SK-N-SH (cell line): Measurements from ENCODE around the gene DAP.

Experiments
- CHD2 ChIP-seq: fragments of 150-350 bp; IDR thresholded peaks from 2 replicates; pipeline ENCODE4 v1.6.1; 2018; ENCODE audit warnings: low read length; ENCODE audit not compliant: partially characterized antibody
- EP300 ChIP-seq, 2 experiments: IDR thresholded peaks; 2 replicates each; pipeline versions ENCODE4 v1.4.0 to v1.6.1; 2012; ENCODE audit warnings: borderline replicate concordance in 1 of 2, low read depth in 1 of 2, low read length in 1 of 2
- EZH2phosphoT487 ChIP-seq: fragments of 200-600 bp; sonication (generic); IDR thresholded peaks from 2 replicates; pipeline ENCODE4 v1.6.1; 2017; ENCODE audit warnings: low read depth, mixed run types, mild to moderate bottlenecking, antibody characterized with exemption, moderate library complexity, borderline replicate concordance
- RAD21 ChIP-seq: IDR thresholded peaks from 2 replicates; pipeline ENCODE4 v1.6.1; 2012; ENCODE audit warnings: mild to moderate bottlenecking, low read length
- RCOR1 ChIP-seq: fragments of 150-350 bp; IDR thresholded peaks from 2 replicates; pipeline ENCODE4 v1.6.1; 2017; ENCODE audit warnings: antibody characterized with exemption, low read length
- RFX5 ChIP-seq: IDR thresholded peaks from 2 replicates; pipeline ENCODE4 v1.6.1; 2012; ENCODE audit warnings: mild to moderate bottlenecking, improper control_type of control experiment, low read length
- SMC3 ChIP-seq: IDR thresholded peaks from 2 replicates; pipeline ENCODE4 v1.6.1; 2012; ENCODE audit warnings: low read depth, low read length, improper control_type of control experiment
- TAF1 ChIP-seq: IDR thresholded peaks from 2 replicates; pipeline ENCODE4 v1.6.1; 2012; ENCODE audit warnings: low read depth, mild to moderate bottlenecking, low read length, moderate library complexity, borderline replicate concordance
- TF ChIP-seq, protein P1 (sequence below): fragments of 200-600 bp; sonication (generic); IDR thresholded peaks from 2 replicates; pipeline ENCODE4 v1.6.1; 2017; ENCODE audit warnings: antibody characterized with exemption, mild to moderate bottlenecking, moderate library complexity

DNA sequence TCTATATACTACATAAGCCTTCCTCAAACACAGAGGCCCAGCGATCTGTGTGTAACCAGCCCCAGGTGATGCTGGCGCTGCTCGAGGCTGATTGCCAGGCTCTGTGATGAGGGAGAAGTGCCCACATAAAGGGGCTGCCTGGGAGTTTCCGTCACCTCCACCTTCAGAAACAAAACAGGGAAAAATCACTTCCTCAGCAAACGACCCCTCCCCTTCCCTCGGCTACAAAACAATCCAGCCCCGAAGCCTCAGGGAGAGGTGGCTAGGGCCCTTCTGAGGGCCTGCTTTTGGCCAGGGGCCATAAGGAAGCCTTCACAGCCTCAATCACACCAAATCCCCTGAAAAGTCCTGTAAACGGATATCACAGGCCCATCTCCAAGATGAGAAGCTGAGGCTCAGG is 51.1 kb downstream of the DAP start:
- TF ChIP-seq, protein P1, sequence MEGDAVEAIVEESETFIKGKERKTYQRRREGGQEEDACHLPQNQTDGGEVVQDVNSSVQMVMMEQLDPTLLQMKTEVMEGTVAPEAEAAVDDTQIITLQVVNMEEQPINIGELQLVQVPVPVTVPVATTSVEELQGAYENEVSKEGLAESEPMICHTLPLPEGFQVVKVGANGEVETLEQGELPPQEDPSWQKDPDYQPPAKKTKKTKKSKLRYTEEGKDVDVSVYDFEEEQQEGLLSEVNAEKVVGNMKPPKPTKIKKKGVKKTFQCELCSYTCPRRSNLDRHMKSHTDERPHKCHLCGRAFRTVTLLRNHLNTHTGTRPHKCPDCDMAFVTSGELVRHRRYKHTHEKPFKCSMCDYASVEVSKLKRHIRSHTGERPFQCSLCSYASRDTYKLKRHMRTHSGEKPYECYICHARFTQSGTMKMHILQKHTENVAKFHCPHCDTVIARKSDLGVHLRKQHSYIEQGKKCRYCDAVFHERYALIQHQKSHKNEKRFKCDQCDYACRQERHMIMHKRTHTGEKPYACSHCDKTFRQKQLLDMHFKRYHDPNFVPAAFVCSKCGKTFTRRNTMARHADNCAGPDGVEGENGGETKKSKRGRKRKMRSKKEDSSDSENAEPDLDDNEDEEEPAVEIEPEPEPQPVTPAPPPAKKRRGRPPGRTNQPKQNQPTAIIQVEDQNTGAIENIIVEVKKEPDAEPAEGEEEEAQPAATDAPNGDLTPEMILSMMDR, result no peak
- TF ChIP-seq TAF1 (no peak), EZH2phosphoT487 (no peak), EP300 (IDR thresholded peaks at IDR 0.05; ENCODE audit: borderline replicate concordance in 1 of 2, low read depth in 1 of 2, low read length in 1 of 2) (no peak), CHD2 (no peak), RAD21 (no peak), RCOR1 (no peak), RFX5 (no peak), SMC3 (no peak)
